HCT116 (cell line): ENCODE data around the gene ZNF423. TPM values are rescaled to one million over a fixed set of nuclear protein-coding genes. Genes with fewer than 3 reads are reported as not detected.

Experiments used
- ATAC-seq: fragments of 200-7000 bp; cut with Tn5 transposase; 2 replicates; pipeline ENCODE4 v1.9.1; 2020; ENCODE audit warnings: mild to moderate bottlenecking, moderate library complexity
- BruUV-seq: library from RNA; stranded (reverse); fragments of 400-500 nt; replicated peaks from 2 replicates; lab custom pipeline; 2021; lab: Mats Ljungman, UMichigan
- CTCF ChIA-PET: fragments of 300-600 bp; sonication (Branson Sonifier 250); formaldehyde crosslinking; loops from one replicate; lab custom pipeline; 2021; ENCODE audit warnings: antibody characterized with exemption; lab: Charles Lee
- POLR2A ChIA-PET: fragments of 300-600, 350-600 bp; sonication (Branson Sonifier 250); formaldehyde crosslinking; loops from one replicate; lab custom pipeline; 2021; ENCODE audit warnings: antibody characterized with exemption; lab: Charles Lee
- RAD21 ChIA-PET, 2 experiments: fragments of 300-600 bp; sonication (Branson Sonifier 250); formaldehyde crosslinking; loops; one replicate each; lab custom pipeline; 2023; ENCODE audit warnings: low total read pairs in 2 of 2; ENCODE audit not compliant: uncharacterized antibody in 2 of 2, unreplicated experiment in 2 of 2, low non-redundant PET in 1 of 2; lab: Charles Lee
- DNase-seq: peaks from one replicate; pipeline ENCODE4 v3.0.0-alpha.2; 2010; ENCODE audit warnings: low read depth, low spot score
- H2AFZ ChIP-seq: fragments of 200-600 bp; shearing (Covaris generic), sonication (generic); 2 replicates; pipeline ENCODE4 v1.6.1; 2017; ENCODE audit warnings: low read depth, mixed run types, mixed read lengths, antibody characterized with exemption, low read length; ENCODE audit not compliant: poor library complexity, severe bottlenecking
- H3K27ac ChIP-seq: 2 replicates; pipeline ENCODE4 v1.5.1; 2012; ENCODE audit warnings: low read depth, low read length
- H3K27me3 ChIP-seq: fragments of 200-600 bp; sonication (generic); 2 replicates; pipeline ENCODE4 v1.6.1; 2016; ENCODE audit warnings: mixed run types, low read length, mixed read lengths; ENCODE audit not compliant: insufficient read depth
- H3K36me3 ChIP-seq, 2 experiments: fragments of 200-500 bp in 1 of 2; fragments of 200-600 bp in 1 of 2; sonication (Bioruptor generic) in 1 of 2; sonication (generic) in 1 of 2; 2 replicates each; pipeline versions ENCODE4 v1.5.1 to v1.6.1; 2014 to 2016; ENCODE audit warnings: low read length in 2 of 2, inconsistent platforms in 1 of 2, mixed read lengths in 1 of 2, mixed run types in 1 of 2; ENCODE audit not compliant: insufficient read depth in 2 of 2, control insufficient read depth in 1 of 2
- H3K4me1 ChIP-seq, 2 experiments: fragments of 200-600 bp in 1 of 2; sonication (generic) in 1 of 2; 2 replicates each; pipeline versions ENCODE4 v1.5.1 to v1.6.1; 2012 to 2017; ENCODE audit warnings: low read length in 2 of 2, inconsistent platforms in 1 of 2, mild to moderate bottlenecking in 1 of 2, mixed read lengths in 1 of 2, mixed run types in 1 of 2, moderate library complexity in 1 of 2; ENCODE audit not compliant: insufficient read depth in 2 of 2, control insufficient read depth in 1 of 2
- H3K4me2 ChIP-seq: fragments of 200-600 bp; sonication (generic); 2 replicates; pipeline ENCODE4 v1.6.1; 2017; ENCODE audit warnings: mixed run types, low read length, mixed read lengths
- H3K4me3 ChIP-seq, 2 experiments: fragments of 200-600 bp in 1 of 2; sonication (generic) in 1 of 2; replicated peaks in 1 of 2; 2 replicates each; pipeline ENCODE4 v1.5.1; 2011 to 2016; ENCODE audit warnings: low read length in 2 of 2, control low read depth in 1 of 2, low read depth in 1 of 2, mild to moderate bottlenecking in 1 of 2, mixed read lengths in 1 of 2, mixed run types in 1 of 2
- H3K79me2 ChIP-seq: fragments of 200-600 bp; sonication (generic); 2 replicates; pipeline ENCODE4 v1.6.1; 2017; ENCODE audit warnings: mild to moderate bottlenecking, mixed run types, low read length, moderate library complexity, mixed read lengths; ENCODE audit not compliant: insufficient read depth
- H3K9ac ChIP-seq: fragments of 200-600 bp; sonication (generic); 2 replicates; pipeline ENCODE4 v1.6.1; 2016; ENCODE audit warnings: low read length, mixed read lengths
- H3K9me2 ChIP-seq: fragments of 200-600 bp; sonication (generic), shearing (Covaris generic); 2 replicates; pipeline ENCODE4 v1.6.1; 2017; ENCODE audit warnings: mixed run types, mild to moderate bottlenecking, moderate library complexity; ENCODE audit not compliant: insufficient read depth
- H3K9me3 ChIP-seq, 2 experiments: fragments of 200-500 bp in 1 of 2; fragments of 200-600 bp in 1 of 2; sonication (Bioruptor generic) in 1 of 2; sonication (generic) in 1 of 2; 2 replicates each; pipeline ENCODE4 v1.6.1; 2014 to 2017; ENCODE audit warnings: low read length in 2 of 2, mixed read lengths in 2 of 2, inconsistent platforms in 1 of 2, low read depth in 1 of 2, mild to moderate bottlenecking in 1 of 2, mixed run types in 1 of 2, moderate library complexity in 1 of 2; ENCODE audit not compliant: control insufficient read depth in 1 of 2, insufficient read depth in 1 of 2
- H4K20me1 ChIP-seq: fragments of 200-600 bp; sonication (generic), shearing (Covaris generic); 2 replicates; pipeline ENCODE4 v1.6.1; 2017; ENCODE audit warnings: mixed run types, mild to moderate bottlenecking, moderate library complexity; ENCODE audit not compliant: insufficient read depth
- EGR1 ChIP-seq: IDR thresholded peaks from 2 replicates; pipeline ENCODE4 v1.6.1; 2012; ENCODE audit warnings: low read depth
- ELF1 ChIP-seq: IDR thresholded peaks from 2 replicates; pipeline ENCODE4 v1.6.1; 2012; ENCODE audit warnings: low read depth, borderline replicate concordance
- EZH2 ChIP-seq: fragments of 200-600 bp; sonication (generic); IDR thresholded peaks from 2 replicates; pipeline ENCODE4 v1.6.1; 2017; ENCODE audit warnings: antibody characterized with exemption, mixed run types
- FOSL1 ChIP-seq: IDR thresholded peaks from 2 replicates; pipeline ENCODE4 v1.6.1; 2012; ENCODE audit warnings: low read depth
- JUND ChIP-seq: IDR thresholded peaks from 2 replicates; pipeline ENCODE4 v1.6.1; 2012
- POLR2A ChIP-seq: IDR thresholded peaks from 2 replicates; pipeline ENCODE4 v1.7.0; 2011; ENCODE audit warnings: borderline replicate concordance; ENCODE audit not compliant: insufficient read depth, insufficient read length; ENCODE audit errors: extremely low read depth
- RAD21 ChIP-seq: IDR thresholded peaks from 2 replicates; pipeline ENCODE4 v1.6.1; 2012; ENCODE audit warnings: low read depth, mild to moderate bottlenecking
- SIN3A ChIP-seq: IDR thresholded peaks from 2 replicates; pipeline ENCODE4 v1.6.1; 2012; ENCODE audit warnings: low read depth
- SP1 ChIP-seq: IDR thresholded peaks from 2 replicates; pipeline ENCODE4 v1.6.1; 2012; ENCODE audit warnings: low read depth
- YY1 ChIP-seq: IDR thresholded peaks from 2 replicates; pipeline ENCODE4 v1.6.1; 2011; ENCODE audit warnings: low read length, low read depth, moderate library complexity, mild to moderate bottlenecking; ENCODE audit not compliant: insufficient replicate concordance; ENCODE audit errors: extremely low read depth
- ZFX ChIP-seq: fragments of 450-650 bp; IDR thresholded peaks from 2 replicates; pipeline ENCODE4 v1.6.1; 2017
- ZNF274 ChIP-seq: fragments of 200-500 bp; sonication (Bioruptor generic); IDR thresholded peaks from 2 replicates; pipeline ENCODE4 v1.6.1; 2014; ENCODE audit warnings: mild to moderate bottlenecking, low read depth, low read length, inconsistent platforms
- intact Hi-C: fragments of 100-400 bp; cut with micrococcal nuclease; formaldehyde crosslinking; loops from 2 replicates; pipeline ENCODE4 v1.10.0; 2022
- total RNA-seq: library from RNA; stranded (reverse); gene quantifications from one replicate; pipeline ENCODE4 v1.2.1, GENCODE V29; 2021; ENCODE audit not compliant: unreplicated experiment
- TF ChIP-seq, protein P1 (sequence below): IDR thresholded peaks from 2 replicates; pipeline ENCODE4 v1.6.1; 2011; ENCODE audit warnings: mild to moderate bottlenecking, low read length, moderate library complexity; ENCODE audit not compliant: insufficient replicate concordance; ENCODE audit errors: extremely low read depth
- TF ChIP-seq, protein P2 (sequence below), 3 experiments: fragments of 200-600 bp in 1 of 3; sonication (generic) in 1 of 3; IDR thresholded peaks in 2 of 3; conservative IDR thresholded peaks in 1 of 3; 2 replicates each; pipeline ENCODE4 v1.5.1; 2012 to 2017; ENCODE audit warnings: low read depth in 2 of 3, low read length in 2 of 3, antibody characterized with exemption in 1 of 3, borderline replicate concordance in 1 of 3, control low read depth in 1 of 3, mild to moderate bottlenecking in 1 of 3, mixed read lengths in 1 of 3, mixed run types in 1 of 3, moderate library complexity in 1 of 3; ENCODE audit not compliant: insufficient read depth in 1 of 3

ZNF423 gene
- total RNA-seq, 1 experiment from 2014 or later, result 0.22 TPM

DNA sequence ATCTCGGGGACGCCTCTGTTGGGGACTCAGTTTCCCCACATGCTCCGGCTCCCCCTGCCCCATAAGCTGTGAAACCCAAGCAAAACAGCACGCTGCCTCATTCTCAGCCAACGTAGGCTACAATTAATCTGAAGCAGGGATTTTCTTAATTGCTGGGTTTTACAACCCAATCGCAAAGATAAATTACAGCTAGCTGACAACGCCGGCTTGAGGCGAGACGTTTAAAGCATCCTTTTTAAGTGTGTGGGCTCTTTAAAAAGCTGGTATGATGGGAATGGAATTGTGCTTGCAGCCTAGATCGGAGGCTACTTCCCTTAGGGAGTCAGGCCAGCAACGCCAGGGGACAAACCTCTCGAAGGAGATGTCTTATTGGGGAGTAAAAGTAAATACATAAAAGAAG is 185.3 kb downstream of the ZNF423 start (continued):
- no peak for TF ChIP-seq ZFX
- no peak for TF ChIP-seq JUND

DNA sequence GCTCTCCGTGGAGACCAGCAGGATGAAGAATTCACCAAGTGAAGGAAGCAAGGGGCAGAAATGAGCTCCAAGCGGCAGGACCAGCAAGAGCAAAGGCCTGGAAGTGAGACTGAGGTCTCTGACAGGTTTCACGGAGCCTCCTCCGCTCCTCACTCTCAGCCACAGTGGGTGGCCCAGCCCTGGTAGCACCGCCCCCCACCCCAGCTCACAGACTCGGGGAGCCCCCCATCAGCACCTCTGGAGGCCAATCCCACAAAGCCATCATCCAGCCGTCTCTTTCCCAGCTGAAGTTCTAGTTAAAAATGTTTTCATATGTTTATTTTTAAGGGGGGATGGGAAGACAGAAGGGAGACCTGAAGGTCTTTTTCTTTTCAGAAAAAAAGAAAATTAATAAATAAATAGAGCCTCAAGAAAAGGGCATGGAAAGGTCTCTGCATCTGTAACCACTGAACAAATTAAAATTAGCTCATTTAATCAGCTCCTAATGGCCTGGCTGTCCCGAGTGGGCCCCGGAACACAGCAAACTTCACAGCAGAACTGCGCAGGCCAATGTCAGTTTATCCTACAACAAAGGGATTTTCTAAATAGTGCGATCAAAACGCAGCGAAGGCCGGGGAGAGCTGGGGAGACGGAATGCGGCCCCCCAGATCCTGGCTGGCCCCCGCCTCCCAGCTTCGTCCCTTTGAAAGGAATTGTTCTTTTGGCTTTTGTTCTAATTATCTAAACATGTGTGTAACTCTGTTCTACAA is 190.3 kb downstream of the ZNF423 start:
- intact Hi-C loops, result no loop called here
- H2AFZ ChIP-seq, result no peak overlapping the region
- ChIA-PET CTCF (no interaction called here), RAD21 (no interaction called here), POLR2A (no interaction called here)
- no peak overlapping the region for H3K4me3 ChIP-seq
- no peaks in the 10 kb centered on the region for H3K36me3 ChIP-seq
- DNase-seq, result no peak
- H3K4me1 ChIP-seq, result no peaks in the 10 kb centered on the region
- H3K9me3 ChIP-seq, result no peaks in the 10 kb centered on the region
- TF ChIP-seq JUND (no peak), FOSL1 (no peak), YY1 (no peak), POLR2A (no peak), EGR1 (no peak), SP1 (no peak), ELF1 (no peak), ZFX (no peak), EZH2 (no peak), SIN3A (no peak), RAD21 (no peak), ZNF274 (no peak)
- TF ChIP-seq, protein P1, sequence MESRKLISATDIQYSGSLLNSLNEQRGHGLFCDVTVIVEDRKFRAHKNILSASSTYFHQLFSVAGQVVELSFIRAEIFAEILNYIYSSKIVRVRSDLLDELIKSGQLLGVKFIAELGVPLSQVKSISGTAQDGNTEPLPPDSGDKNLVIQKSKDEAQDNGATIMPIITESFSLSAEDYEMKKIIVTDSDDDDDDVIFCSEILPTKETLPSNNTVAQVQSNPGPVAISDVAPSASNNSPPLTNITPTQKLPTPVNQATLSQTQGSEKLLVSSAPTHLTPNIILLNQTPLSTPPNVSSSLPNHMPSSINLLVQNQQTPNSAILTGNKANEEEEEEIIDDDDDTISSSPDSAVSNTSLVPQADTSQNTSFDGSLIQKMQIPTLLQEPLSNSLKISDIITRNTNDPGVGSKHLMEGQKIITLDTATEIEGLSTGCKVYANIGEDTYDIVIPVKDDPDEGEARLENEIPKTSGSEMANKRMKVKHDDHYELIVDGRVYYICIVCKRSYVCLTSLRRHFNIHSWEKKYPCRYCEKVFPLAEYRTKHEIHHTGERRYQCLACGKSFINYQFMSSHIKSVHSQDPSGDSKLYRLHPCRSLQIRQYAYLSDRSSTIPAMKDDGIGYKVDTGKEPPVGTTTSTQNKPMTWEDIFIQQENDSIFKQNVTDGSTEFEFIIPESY, result no peak
- TF ChIP-seq, protein P2, sequence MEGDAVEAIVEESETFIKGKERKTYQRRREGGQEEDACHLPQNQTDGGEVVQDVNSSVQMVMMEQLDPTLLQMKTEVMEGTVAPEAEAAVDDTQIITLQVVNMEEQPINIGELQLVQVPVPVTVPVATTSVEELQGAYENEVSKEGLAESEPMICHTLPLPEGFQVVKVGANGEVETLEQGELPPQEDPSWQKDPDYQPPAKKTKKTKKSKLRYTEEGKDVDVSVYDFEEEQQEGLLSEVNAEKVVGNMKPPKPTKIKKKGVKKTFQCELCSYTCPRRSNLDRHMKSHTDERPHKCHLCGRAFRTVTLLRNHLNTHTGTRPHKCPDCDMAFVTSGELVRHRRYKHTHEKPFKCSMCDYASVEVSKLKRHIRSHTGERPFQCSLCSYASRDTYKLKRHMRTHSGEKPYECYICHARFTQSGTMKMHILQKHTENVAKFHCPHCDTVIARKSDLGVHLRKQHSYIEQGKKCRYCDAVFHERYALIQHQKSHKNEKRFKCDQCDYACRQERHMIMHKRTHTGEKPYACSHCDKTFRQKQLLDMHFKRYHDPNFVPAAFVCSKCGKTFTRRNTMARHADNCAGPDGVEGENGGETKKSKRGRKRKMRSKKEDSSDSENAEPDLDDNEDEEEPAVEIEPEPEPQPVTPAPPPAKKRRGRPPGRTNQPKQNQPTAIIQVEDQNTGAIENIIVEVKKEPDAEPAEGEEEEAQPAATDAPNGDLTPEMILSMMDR (IDR thresholded peaks at IDR 0.05 in 2 of 3, conservative IDR thresholded peaks at IDR 0.05 in 1 of 3; ENCODE audit: borderline replicate concordance in 1 of 3, insufficient read depth in 1 of 3, low read depth in 2 of 3, low read length in 2 of 3), result no peak
- no peaks in the 10 kb centered on the region for H4K20me1 ChIP-seq
- no TSS peak for BruUV-seq
- no peak for ATAC-seq
- no peak overlapping the region for H3K4me2 ChIP-seq
- no peak overlapping the region for H3K9ac ChIP-seq
- H3K27me3 ChIP-seq, result no peaks in the 10 kb centered on the region
- H3K27ac ChIP-seq, result no peak overlapping the region
- H3K9me2 ChIP-seq, result no peaks in the 10 kb centered on the region
- no peaks in the 10 kb centered on the region for H3K79me2 ChIP-seq
